Measurements from ENCODE around the gene METTL18.

METTL18 gene

DNA sequence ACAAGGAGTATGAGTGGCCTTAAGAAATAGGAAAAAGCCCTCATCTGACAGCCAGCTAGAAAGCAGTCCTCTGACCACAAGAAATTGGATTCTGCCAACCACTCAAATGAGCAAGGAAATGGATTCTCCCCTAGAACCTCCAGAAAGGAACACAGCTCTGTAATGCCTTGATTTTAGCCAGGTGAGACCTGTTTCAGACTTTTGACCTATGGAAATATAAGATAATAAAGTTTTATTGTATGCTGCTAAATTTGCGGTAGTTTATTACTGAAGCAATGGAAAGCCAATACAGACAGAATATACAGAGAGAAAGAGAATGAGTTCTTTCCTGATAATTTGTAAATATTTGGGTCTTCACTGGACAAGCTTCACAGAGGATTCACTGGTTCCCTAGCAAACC is 32.0 kb downstream of the METTL18 start:
- no peak overlapping the region for H3K27ac Mint-ChIP-seq
- ATAC-seq = no peak
- no peak overlapping the region for H3K4me3 Mint-ChIP-seq
- DNase-seq (ENCODE audit: low spot score in 2 of 2) = no peak
- no peaks in the 10 kb centered on the region for H3K9me3 Mint-ChIP-seq
- H3K4me1 Mint-ChIP-seq = no peaks in the 10 kb centered on the region
- H3K36me3 Mint-ChIP-seq = no peaks in the 10 kb centered on the region

DNA sequence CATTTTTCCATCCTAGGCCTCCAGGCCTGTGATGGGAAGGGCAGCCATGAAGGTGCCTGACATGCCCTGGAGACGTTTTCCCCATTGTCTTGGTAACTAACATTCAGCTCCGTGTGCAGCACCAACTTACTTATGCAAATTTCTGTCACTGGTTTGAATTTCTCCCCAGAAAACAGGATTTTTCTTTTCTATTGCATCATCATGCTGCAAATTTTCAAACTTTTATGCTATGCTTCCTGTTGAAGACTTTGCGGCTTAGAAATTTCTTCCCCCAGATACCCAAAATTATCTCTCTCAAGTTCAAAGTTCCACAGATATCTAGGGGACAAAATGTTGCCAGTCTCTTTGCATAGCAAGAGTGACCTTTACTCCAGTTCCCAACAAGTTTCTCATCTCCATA is 35.7 kb downstream of the METTL18 start:
- Mint-ChIP-seq H3K4me3 (no peak overlapping the region), H3K9me3 (no peaks in the 10 kb centered on the region), H3K27ac (no peak overlapping the region), H3K36me3 (no peaks in the 10 kb centered on the region), H3K4me1 (no peaks in the 10 kb centered on the region)
- DNase-seq (ENCODE audit: low spot score in 2 of 2) (no peak), ATAC-seq (no peak)

DNA sequence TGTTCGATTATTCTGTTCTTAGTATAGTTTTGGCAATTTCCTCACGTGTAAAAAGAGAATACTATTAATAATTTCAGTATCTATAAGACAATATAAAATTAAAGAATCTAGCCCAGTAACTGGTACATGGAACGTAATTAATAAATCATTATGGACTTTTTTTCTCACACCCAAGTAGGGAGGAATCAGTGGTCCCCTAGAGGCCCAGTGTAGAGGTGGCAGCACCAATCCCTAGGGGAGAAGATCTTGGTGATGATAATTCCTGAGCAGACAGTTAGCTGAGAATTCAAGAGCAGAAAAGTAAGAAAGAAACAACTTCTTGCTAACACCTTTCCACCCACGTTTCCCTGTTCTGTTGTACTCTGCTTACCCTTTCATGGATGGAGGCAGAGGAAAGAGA is 41.2 kb downstream of the METTL18 start:
- Mint-ChIP-seq H3K27ac (no peak overlapping the region), H3K9me3 (no peaks in the 10 kb centered on the region), H3K4me3 (no peak overlapping the region), H3K4me1 (no peaks in the 10 kb centered on the region), H3K36me3 (no peaks in the 10 kb centered on the region)
- ATAC-seq (no peak), DNase-seq (ENCODE audit: low spot score in 2 of 2) (no peak)

DNA sequence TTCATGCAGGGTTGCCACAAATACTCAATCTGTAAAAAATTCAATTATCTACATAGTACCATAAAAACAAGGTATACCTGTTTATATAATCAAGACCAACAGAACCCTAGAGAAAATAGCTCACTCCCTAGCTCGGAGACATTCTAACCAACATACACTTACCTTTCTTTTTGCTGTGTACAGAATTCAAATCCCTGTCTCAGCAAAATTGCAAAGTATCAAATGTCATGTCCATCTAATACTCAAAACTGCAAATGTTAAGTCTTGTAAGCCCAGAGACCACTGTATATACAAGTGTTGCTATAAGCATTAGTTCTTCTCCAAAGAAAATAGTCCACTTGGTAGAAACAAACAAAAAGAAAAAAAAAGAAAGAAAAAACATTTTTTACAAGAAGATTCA is 44.7 kb downstream of the METTL18 start:
- H3K27ac Mint-ChIP-seq = no peak overlapping the region
- no peaks in the 10 kb centered on the region for H3K4me1 Mint-ChIP-seq
- no peaks in the 10 kb centered on the region for H3K36me3 Mint-ChIP-seq
- no peak overlapping the region for H3K4me3 Mint-ChIP-seq
- no peak for ATAC-seq
- DNase-seq (ENCODE audit: low spot score in 2 of 2) = no peak
- no peaks in the 10 kb centered on the region for H3K9me3 Mint-ChIP-seq

DNA sequence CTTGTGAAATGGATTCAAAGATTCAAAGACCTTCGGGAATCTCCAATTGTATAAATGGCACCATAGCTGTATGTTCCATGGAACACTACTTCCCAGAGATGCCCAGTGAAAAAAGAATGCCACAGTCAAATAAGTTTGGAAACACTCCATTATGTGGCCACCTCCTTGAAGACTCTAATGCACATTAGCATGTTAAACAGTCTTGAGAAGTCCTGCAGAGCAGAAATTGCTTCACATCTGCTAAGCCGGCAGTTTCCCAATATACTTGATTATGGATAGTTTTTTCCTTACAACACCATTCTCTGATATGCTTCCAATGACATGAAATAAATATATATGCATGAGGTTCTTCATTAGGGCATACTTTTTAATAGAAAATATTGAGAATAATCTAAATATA is 48.2 kb downstream of the METTL18 start:
- no peaks in the 10 kb centered on the region for H3K36me3 Mint-ChIP-seq
- ATAC-seq (no peak), DNase-seq (ENCODE audit: low spot score in 2 of 2) (no peak)
- H3K4me3 Mint-ChIP-seq = no peak overlapping the region
- H3K27ac Mint-ChIP-seq = no peak overlapping the region
- H3K4me1 Mint-ChIP-seq = no peaks in the 10 kb centered on the region
- H3K9me3 Mint-ChIP-seq = no peaks in the 10 kb centered on the region

DNA sequence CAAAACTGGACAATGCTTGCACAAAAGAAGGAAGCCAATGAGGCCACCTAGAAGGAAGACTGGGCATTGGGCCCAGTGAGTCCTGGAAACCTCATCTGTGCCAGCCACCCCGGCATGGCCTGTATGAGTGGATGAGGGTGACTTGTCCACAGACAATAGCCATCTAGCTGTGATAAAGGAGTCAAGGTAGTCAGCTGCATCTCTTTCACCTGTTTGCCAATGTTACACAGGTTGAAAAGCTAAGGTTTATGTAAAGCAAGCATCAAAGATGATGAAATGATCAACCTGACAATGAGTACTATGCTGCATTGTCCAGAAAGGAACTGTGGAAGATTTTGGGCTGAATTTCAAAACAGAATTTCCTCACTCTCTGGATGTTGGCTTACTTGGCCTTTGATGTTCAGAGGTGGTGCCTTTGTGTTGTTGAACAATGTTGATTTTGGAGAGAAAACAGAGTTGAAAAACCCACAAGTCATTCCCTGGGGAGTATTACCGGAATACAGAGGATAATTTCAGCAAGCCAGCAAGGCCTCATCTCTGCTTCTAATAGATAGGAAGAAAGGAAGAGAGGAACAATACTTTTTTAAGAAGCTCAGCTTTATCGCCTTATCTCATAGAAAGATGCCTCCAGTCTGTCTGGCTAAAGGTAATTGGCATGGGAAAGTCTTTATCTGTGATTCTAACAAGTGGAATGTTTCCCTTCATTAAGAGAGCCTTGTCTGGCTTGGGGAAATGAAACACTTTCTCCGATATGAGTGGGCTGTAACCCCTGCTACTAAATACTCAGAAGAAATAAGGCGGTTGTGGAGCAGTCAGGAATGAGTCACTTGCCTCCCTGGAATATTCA is 49.5 kb downstream of the METTL18 start:
- no peaks in the 10 kb centered on the region for H3K36me3 Mint-ChIP-seq
- no peak overlapping the region for H3K4me3 Mint-ChIP-seq
- DNase-seq (ENCODE audit: low spot score in 2 of 2) (no peak), ATAC-seq (no peak)
- H3K4me1 Mint-ChIP-seq = no peaks in the 10 kb centered on the region
- no peaks in the 10 kb centered on the region for H3K9me3 Mint-ChIP-seq
- no peak overlapping the region for H3K27ac Mint-ChIP-seq

Measured in stimulated activated effector memory CD8-positive, alpha-beta T cell treated with anti-CD3 and anti-CD28 coated beads, Interleukin-12 subunit alpha, Interleukin-12 subunit beta, amount 100 ng/mL, for 72 hours (primary cell).